B cell (primary cell): Measurements from ENCODE around the gene MVD. TPM values are rescaled to one million over a fixed set of nuclear protein-coding genes. Genes with fewer than 3 reads are reported as not detected.
A peak's percentile ranks its signal among the peaks of the same experiment; 100 is the strongest.

Experiments
- ATAC-seq: fragments of 200-7000 bp; cut with Tn5 transposase; one replicate; pipeline ENCODE4 v1.10.0; 2021; ENCODE audit warnings: low read depth, mild to moderate bottlenecking, moderate number of reproducible peaks, moderate library complexity
- CTCF ChIA-PET: fragments of 350-600 bp; sonication (Branson Sonifier 250); formaldehyde crosslinking; loops from one replicate; lab custom pipeline; 2021; ENCODE audit warnings: antibody characterized with exemption, inconsistent platforms; lab: Charles Lee
- POLR2A ChIA-PET: fragments of 350-600 bp; sonication (Branson Sonifier 250); formaldehyde crosslinking; loops from one replicate; lab custom pipeline; 2021; ENCODE audit warnings: antibody characterized with exemption; lab: Charles Lee
- DNase-seq: peaks from one replicate; pipeline ENCODE4 v3.0.0; 2013
- H2AFZ ChIP-seq: 2 replicates; pipeline ENCODE4 v1.6.1; 2012; ENCODE audit warnings: mild to moderate bottlenecking, low read depth, low read length; ENCODE audit not compliant: insufficient read depth, poor library complexity, severe bottlenecking
- H3K27ac ChIP-seq, 2 donors: 1 replicate in 1 of 2; 2 replicates in 1 of 2; pipeline ENCODE4 v1.5.1; 2012 to 2013; ENCODE audit warnings: low read length in 2 of 2, mild to moderate bottlenecking in 2 of 2, moderate library complexity in 1 of 2
- H3K27me3 ChIP-seq, 4 experiments: fragments of 200-600 bp in 1 of 4; sonication (generic) in 1 of 4; replicated peaks in 1 of 4; 1 replicate in 2 of 4; 2 replicates in 2 of 4; pipeline versions ENCODE4 v1.6.1 to v1.7.0; 2013 to 2016; ENCODE audit warnings: low read length in 3 of 4, mild to moderate bottlenecking in 2 of 4, mixed read lengths in 1 of 4, moderate library complexity in 1 of 4; ENCODE audit not compliant: insufficient read depth in 4 of 4, control insufficient read depth in 3 of 4; ENCODE audit errors: control extremely low read depth in 1 of 4
- H3K36me3 ChIP-seq, 2 experiments: replicated peaks in 1 of 2; 1 replicate in 1 of 2; 2 replicates in 1 of 2; pipeline versions ENCODE4 v1.6.1 to v1.7.1; 2013; ENCODE audit warnings: low read length in 1 of 2; ENCODE audit not compliant: insufficient read depth in 2 of 2, control insufficient read depth in 1 of 2; ENCODE audit errors: control extremely low read depth in 1 of 2, extremely low read depth in 1 of 2
- H3K4me1 ChIP-seq, 2 donors: fragments of 200-600 bp in 1 of 2; sonication (generic) in 1 of 2; 1 replicate in 1 of 2; 2 replicates in 1 of 2; pipeline versions ENCODE4 v1.5.1 to v1.6.1; 2013 to 2017; ENCODE audit warnings: low read length in 2 of 2; ENCODE audit not compliant: control insufficient read depth in 2 of 2, insufficient read depth in 2 of 2
- H3K4me2 ChIP-seq: replicated peaks from 2 replicates; pipeline ENCODE3; 2012; ENCODE audit warnings: mild to moderate bottlenecking, low read depth, low read length; ENCODE audit not compliant: poor library complexity, severe bottlenecking
- H3K4me3 ChIP-seq, 5 experiments: fragments of 200-600 bp in 1 of 5; sonication (generic) in 1 of 5; 1 replicate in 3 of 5; 2 replicates in 2 of 5; pipeline versions ENCODE4 v1.5.1 to v1.7.0; 2011 to 2016; ENCODE audit warnings: low read length in 4 of 5, mild to moderate bottlenecking in 4 of 5, low read depth in 2 of 5, control low read depth in 1 of 5, moderate library complexity in 1 of 5; ENCODE audit not compliant: insufficient read depth in 1 of 5; ENCODE audit errors: control extremely low read depth in 1 of 5, extremely low read depth in 1 of 5
- H3K79me2 ChIP-seq: fragments of 200-600 bp; sonication (generic); one replicate; pipeline ENCODE4 v1.6.0; 2016; ENCODE audit warnings: low read length; ENCODE audit not compliant: control insufficient read depth, insufficient read depth
- H3K9ac ChIP-seq: fragments of 200-600 bp; sonication (generic); 2 replicates; pipeline ENCODE4 v1.6.1; 2017; ENCODE audit warnings: mild to moderate bottlenecking, low read length, moderate library complexity
- H3K9me3 ChIP-seq, 3 donors: one replicate each; pipeline versions ENCODE4 v1.6.1 to v1.7.1; 2013; ENCODE audit warnings: low read length in 2 of 3; ENCODE audit not compliant: control insufficient read depth in 2 of 3, insufficient read depth in 1 of 3; ENCODE audit errors: control extremely low read depth in 1 of 3
- H4K20me1 ChIP-seq: 2 replicates; pipeline ENCODE4 v1.6.0; 2012; ENCODE audit warnings: mild to moderate bottlenecking, low read length; ENCODE audit not compliant: insufficient read depth, control insufficient read depth, poor library complexity, severe bottlenecking
- H3K27ac Mint-ChIP-seq: one replicate; pipeline ENCODE4 v1.8.0; 2021; ENCODE audit warnings: mixed read lengths
- H3K27me3 Mint-ChIP-seq: one replicate; pipeline ENCODE4 v1.8.0; 2021; ENCODE audit warnings: mixed read lengths
- H3K4me1 Mint-ChIP-seq: one replicate; pipeline ENCODE4 v1.8.0; 2021; ENCODE audit warnings: mixed read lengths
- H3K4me3 Mint-ChIP-seq: one replicate; pipeline ENCODE4 v1.8.0; 2021; ENCODE audit warnings: mixed read lengths
- H3K9me3 Mint-ChIP-seq: one replicate; pipeline ENCODE4 v1.8.0; 2022; ENCODE audit warnings: mixed read lengths; ENCODE audit not compliant: insufficient read depth
- CTCF ChIP-seq: fragments of 200-600 bp; IDR thresholded peaks from one replicate; pipeline ENCODE4 v1.8.0; 2022; ENCODE audit warnings: antibody characterized with exemption, mild to moderate bottlenecking
- EZH2 ChIP-seq: IDR thresholded peaks from 2 replicates; pipeline ENCODE4 v1.6.1; 2012; ENCODE audit warnings: borderline replicate concordance, low read depth, mild to moderate bottlenecking, moderate library complexity, low read length; ENCODE audit not compliant: insufficient read depth, poor library complexity, severe bottlenecking
- WGBS: methylation state at CpG from one replicate; pipeline ENCODE4 v1.1.5; 2013; ENCODE audit warnings: missing lambda C conversion rate; ENCODE audit not compliant: insufficient coverage; 5-methylcytosine and 5-hydroxymethylcytosine counted together
- intact Hi-C: fragments of 100-400 bp; cut with micrococcal nuclease; formaldehyde crosslinking; loops from one replicate; pipeline ENCODE4 v1.10.0; 2022
- polyA plus RNA-seq: library from polyadenylated mRNA; depleted of rRNA; stranded (reverse); fragments of >200 nt; gene quantifications from 2 replicates; pipeline ENCODE4 v1.2.3, GENCODE V29; 2012
- total RNA-seq, 2 donors: library from RNA; stranded (reverse); fragments of 120-200 nt in 1 of 2; gene quantifications; 1 replicate in 1 of 2; 2 replicates in 1 of 2; pipeline versions ENCODE4 v1.2.3 to v1.2.4, GENCODE V29; 2013 to 2022

The MVD gene
- total and polyA plus RNA-seq, 2 donors (not counting 1 experiment from before 2014, with no cell fraction given), result 40.9 to 95.4 TPM

DNA sequence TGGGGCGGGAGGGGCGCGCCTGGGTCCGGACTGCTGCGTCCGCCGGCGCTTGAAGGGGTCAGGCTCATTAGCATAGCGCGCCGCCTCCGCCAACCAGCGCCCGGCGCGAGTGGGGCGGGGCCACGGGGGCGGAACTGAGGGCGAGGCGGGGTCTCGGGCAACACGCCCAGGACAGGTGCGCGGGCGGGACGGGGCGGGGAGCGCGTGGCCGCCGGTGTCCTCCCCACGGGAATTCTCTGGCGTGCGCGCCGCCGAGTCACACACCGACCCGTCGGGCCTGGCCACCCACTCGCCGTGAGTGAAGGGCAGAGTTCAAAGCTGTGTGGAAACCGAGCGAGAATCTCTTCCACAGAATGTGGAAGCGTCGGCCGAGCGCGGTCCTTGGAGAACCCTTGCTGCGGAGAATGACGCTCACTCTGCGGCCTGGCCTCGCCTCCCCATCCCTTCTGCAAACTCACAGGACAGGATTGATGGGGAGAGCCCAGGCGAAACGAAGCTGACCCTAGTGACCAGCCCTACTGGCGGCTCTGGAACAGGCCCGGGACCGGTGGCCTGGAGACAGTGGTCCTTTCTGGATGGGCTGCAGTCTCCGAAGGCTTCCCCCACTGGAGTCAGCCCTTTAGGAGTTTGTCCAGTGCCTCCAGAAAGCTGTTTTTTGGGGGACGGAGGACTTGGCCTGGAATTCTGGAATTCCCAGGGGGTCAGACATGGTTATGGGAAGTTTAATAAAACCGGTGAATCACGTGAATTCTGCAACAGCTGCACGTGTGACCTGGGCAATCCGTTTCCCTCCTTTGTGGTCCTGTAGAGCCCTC is 23.8 kb upstream of the MVD start, which contains the start of gene SNAI3:
SNAI3 (minus strand) TSS at position 69 of the 815 bp plus-strand sequence. CDS start 101 bp downstream, outside the sequence.
- peak within 1 kb of the TSS; percentile 72 for H3K27ac Mint-ChIP-seq

More for the DNA sequence above, 23.8 kb upstream of the MVD start, which contains the start of gene SNAI3:
- peak; percentile 91 for DNase-seq
- H2AFZ ChIP-seq, result peak within 1 kb of the TSS; percentile 74
- Mint-ChIP-seq H3K27me3 (no peaks in the 10 kb centered on the region), H3K4me1 (peaks cover 41% of the 10 kb centered on the region), H3K4me3 (peak within 1 kb of the TSS; percentile 81), H3K9me3 (no peaks in the 10 kb centered on the region)
- intact Hi-C loops, result loop anchor here (1.0 to 10.0 kb wide), 6 partner anchors 15 to 878 kb away; partner anchors contain the start of genes CTU2, CYBA, MVD and RNF166
- H3K4me2 ChIP-seq, result peak within 1 kb of the TSS; percentile 97
- H3K27ac ChIP-seq, result peak within 1 kb of the TSS; percentile 27 to 48
- POLR2A ChIA-PET, result interaction anchor here (0.5 to 1.9 kb wide), 5 partner anchors 14 to 380 kb away, joined by 3 to 4 read pairs (median 3); no protein-coding TSS in a partner anchor
- peak within 1 kb of the TSS; percentile 59 to 91 (median 80) for H3K4me3 ChIP-seq
- peaks cover 25% of the 10 kb centered on the region for H3K79me2 ChIP-seq
- H3K27me3 ChIP-seq, result no peaks in the 10 kb centered on the region
- CTCF ChIA-PET, result interaction anchor here (0.7 to 1.9 kb wide), 8 partner anchors 15 to 244 kb away, joined by 3 to 9 read pairs (median 4); partner anchors contain the start of gene IL17C
- H4K20me1 ChIP-seq, result peaks cover 17% of the 10 kb centered on the region
- H3K36me3 ChIP-seq, result no peaks in the 10 kb centered on the region
- H3K9me3 ChIP-seq, result peaks cover 0 to 4% (median 0%) of the 10 kb centered on the region in 3 donors
- peak; percentile 79 for ATAC-seq
- TF ChIP-seq EZH2 (no peak), CTCF (no peak)
- peak within 1 kb of the TSS; percentile 81 for H3K9ac ChIP-seq
- 12% methylated on average over 65 of the region's 65 CpGs for WGBS
- H3K4me1 ChIP-seq, result peaks cover 29 to 55% of the 10 kb centered on the region in 2 donors
